Measurements from ENCODE around the gene GNA15. TPM values are rescaled to one million over a fixed set of nuclear protein-coding genes. Genes with fewer than 3 reads are reported as not detected.
"Not testable (repeated sequence)": the region's sequence is repeated elsewhere in the genome, so short reads cannot be mapped to it uniquely, and the experiment has no call there.

Gene GNA15
- total RNA-seq, 1 experiment from 2014 or later = 3.7 TPM

GRCh38 chr19:3162418-3163229, 26.8 kb downstream of the GNA15 start:
- no peak for DNase-seq (ENCODE audit: low spot score)
- in situ Hi-C loops (cut with HindIII; ENCODE audit: low sequenced_read_pairs) = no loop called here

DNA sequence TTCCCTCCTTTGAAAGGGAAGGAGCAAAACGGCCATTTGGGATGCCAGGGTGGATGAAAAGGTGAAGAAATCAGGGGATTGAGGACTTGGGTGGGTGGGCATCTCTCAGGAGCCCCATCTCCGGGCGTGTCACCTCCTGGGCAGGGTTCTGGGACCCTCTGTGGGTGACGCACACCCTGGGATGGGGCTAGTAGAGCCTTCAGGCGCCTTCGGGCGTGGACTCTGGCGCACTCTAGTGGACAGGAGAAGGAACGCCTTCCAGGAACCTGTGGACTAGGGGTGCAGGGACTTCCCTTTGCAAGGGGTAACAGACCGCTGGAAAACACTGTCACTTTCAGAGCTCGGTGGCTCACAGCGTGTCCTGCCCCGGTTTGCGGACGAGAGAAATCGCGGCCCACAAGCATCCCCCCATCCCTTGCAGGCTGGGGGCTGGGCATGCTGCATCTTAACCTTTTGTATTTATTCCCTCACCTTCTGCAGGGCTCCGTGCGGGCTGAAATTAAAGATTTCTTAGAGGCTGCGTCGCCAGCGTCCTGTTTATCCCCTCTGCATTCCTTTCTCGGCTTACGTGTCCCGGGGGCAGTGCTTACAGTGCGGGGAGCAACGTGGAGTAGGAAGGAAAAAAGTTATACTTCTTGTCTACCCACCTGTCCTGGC, 27.5 kb downstream of the GNA15 start:
- in situ Hi-C loops (cut with HindIII; ENCODE audit: low sequenced_read_pairs) = no loop called here
- DNase-seq (ENCODE audit: low spot score) = peak; percentile 80

GRCh38 chr19:3163943-3164342, 28.1 kb downstream of the GNA15 start:
- DNase-seq (ENCODE audit: low spot score) = no peak
- in situ Hi-C loops (cut with HindIII; ENCODE audit: low sequenced_read_pairs) = no loop called here

DNA sequence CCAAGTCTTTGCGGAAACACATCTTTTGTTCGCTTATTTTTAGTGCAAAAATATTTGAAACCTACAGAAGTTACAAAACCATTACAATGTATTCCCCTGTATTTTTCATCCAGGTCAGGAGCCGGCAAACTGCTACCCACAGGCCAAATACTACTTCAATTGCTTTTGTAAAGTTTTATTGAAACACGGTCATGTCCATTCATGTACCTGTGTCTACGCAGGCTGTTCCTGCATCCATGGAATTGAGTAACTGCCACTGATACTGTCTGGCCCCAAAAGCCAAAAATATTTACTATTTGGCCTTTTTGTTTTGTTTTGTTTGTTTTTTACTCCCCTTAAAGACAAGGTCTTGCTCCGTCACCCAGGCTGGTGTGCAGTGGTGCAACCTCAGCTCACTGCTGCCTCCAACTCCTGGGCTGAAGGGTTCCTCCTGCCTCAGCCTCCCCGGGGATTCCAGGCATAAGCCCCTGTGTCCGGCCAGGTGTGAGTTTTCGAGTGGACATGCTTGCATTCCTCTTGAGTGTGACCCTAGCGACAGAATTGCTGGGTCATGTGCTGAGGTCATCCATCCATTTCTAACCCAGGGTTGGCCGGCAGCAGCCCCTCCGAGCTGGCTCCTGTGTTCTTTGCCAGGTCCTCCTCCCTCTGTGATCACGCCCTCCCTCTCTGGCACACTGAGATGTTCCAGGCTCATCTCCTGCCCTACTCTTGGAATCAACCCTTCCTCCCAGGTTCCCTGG, 31.9 kb downstream of the GNA15 start:
- in situ Hi-C loops (cut with HindIII; ENCODE audit: low sequenced_read_pairs) = no loop called here
- DNase-seq (ENCODE audit: low spot score) = no peak

DNA sequence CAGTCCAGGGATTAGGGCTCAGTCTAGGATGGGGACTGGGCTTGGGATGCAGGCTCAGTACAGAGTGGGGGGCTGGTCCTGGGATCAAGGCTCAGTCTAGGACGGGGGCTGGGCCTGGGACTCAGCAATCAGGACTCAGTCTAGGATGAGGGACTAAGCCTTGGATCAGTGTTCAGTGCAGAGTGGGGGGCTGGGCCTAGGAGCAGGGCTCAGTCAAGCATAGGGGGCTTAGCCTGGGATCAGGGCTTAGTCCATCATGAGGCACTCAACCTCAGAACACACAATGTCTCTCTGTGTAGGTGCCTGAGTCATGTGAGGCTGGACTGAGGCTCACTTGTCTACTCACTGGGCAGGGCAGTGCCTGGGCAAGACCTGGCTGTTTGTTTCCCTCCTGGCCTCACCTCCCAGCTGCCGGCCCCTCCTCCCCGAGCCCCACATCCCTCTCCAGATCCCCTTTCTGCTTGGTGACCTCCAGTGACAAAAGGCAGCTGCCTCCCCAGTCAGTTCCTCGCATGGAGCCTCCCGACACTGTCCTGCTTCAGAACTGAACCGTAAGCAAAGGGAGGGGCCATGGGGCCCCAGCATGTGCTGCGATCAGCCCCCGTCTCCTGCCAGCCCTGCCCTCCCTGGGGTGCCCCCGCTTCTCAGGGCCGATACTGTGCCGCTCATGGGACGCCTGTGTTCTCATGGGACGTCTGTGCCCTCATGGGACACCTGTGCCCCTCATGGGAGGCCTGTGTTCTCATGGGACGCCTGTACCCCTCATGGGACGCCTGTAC, 36.2 kb downstream of the GNA15 start:
- DNase-seq (ENCODE audit: low spot score) = no peak
- in situ Hi-C loops (cut with HindIII; ENCODE audit: low sequenced_read_pairs) = no loop called here

- in situ Hi-C loops (cut with HindIII; ENCODE audit: low sequenced_read_pairs); DNase-seq (ENCODE audit: low spot score): not testable (repeated sequence)
Observed at GRCh38 chr19:3172673-3173000, 36.8 kb downstream of the GNA15 start.

GRCh38 chr19:3175781-3176714, 40.2 kb downstream of the GNA15 start:
- no peak for DNase-seq (ENCODE audit: low spot score)
- in situ Hi-C loops (cut with HindIII; ENCODE audit: low sequenced_read_pairs) = no loop called here

DNA sequence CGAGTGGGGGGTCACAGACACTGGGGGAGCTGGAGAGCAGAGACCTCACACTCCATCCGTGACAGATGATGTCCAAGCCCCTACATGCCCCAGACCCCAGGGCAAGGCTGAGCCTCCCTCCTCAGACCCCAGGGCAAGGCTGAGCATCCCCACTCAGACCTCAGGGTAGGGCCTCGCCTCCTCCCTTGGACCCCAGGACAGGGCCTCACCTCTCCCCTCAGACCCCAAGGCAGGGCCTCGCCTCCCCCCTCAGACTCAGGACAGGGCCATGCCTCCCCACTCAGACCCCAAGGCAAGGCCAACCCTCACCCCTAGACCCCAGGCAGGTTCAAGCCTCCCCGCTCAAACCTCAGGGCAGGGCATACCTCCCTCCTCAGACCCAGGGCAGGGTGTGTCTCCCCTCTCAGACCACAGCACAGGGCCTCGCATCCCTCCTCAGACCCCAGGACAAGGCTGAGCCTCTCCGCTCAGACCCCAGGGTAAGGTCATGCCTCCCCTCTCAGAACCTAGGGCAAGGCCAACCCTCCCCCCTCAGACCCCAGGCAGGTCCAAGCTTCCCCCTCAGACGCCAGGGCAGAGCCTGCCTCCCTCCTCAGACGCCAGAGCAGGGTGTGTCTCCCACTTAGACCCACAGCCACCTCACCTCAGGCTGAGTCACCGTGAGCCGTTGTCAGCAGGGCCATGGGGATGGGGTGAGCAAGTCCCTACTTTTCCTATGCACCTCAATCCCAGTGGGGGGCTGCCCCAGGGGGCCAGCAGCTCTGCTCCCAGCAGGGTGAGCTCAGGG, 41.1 kb downstream of the GNA15 start:
- DNase-seq (ENCODE audit: low spot score) = no peak
- in situ Hi-C loops (cut with HindIII; ENCODE audit: low sequenced_read_pairs) = no loop called here

GRCh38 chr19:3178377-3178972, 42.6 kb downstream of the GNA15 start, which contains the start of gene S1PR4:
Gene S1PR4 (plus strand): TSS chr19:3178769. CDS start chr19:3178793, 24 bp downstream.
- in situ Hi-C loops (cut with HindIII; ENCODE audit: low sequenced_read_pairs) = no loop called here
- DNase-seq (ENCODE audit: low spot score) = no peak

DNA sequence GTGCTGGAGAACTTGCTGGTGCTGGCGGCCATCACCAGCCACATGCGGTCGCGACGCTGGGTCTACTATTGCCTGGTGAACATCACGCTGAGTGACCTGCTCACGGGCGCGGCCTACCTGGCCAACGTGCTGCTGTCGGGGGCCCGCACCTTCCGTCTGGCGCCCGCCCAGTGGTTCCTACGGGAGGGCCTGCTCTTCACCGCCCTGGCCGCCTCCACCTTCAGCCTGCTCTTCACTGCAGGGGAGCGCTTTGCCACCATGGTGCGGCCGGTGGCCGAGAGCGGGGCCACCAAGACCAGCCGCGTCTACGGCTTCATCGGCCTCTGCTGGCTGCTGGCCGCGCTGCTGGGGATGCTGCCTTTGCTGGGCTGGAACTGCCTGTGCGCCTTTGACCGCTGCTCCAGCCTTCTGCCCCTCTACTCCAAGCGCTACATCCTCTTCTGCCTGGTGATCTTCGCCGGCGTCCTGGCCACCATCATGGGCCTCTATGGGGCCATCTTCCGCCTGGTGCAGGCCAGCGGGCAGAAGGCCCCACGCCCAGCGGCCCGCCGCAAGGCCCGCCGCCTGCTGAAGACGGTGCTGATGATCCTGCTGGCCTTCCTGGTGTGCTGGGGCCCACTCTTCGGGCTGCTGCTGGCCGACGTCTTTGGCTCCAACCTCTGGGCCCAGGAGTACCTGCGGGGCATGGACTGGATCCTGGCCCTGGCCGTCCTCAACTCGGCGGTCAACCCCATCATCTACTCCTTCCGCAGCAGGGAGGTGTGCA, 43.3 kb downstream of the GNA15 start:
- in situ Hi-C loops (cut with HindIII; ENCODE audit: low sequenced_read_pairs) = no loop called here
- DNase-seq (ENCODE audit: low spot score) = no peak

DNA sequence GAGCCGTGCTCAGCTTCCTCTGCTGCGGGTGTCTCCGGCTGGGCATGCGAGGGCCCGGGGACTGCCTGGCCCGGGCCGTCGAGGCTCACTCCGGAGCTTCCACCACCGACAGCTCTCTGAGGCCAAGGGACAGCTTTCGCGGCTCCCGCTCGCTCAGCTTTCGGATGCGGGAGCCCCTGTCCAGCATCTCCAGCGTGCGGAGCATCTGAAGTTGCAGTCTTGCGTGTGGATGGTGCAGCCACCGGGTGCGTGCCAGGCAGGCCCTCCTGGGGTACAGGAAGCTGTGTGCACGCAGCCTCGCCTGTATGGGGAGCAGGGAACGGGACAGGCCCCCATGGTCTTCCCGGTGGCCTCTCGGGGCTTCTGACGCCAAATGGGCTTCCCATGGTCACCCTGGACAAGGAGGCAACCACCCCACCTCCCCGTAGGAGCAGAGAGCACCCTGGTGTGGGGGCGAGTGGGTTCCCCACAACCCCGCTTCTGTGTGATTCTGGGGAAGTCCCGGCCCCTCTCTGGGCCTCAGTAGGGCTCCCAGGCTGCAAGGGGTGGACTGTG, 44.0 kb downstream of the GNA15 start:
- DNase-seq (ENCODE audit: low spot score) = no peak
- in situ Hi-C loops (cut with HindIII; ENCODE audit: low sequenced_read_pairs) = no loop called here

DNA sequence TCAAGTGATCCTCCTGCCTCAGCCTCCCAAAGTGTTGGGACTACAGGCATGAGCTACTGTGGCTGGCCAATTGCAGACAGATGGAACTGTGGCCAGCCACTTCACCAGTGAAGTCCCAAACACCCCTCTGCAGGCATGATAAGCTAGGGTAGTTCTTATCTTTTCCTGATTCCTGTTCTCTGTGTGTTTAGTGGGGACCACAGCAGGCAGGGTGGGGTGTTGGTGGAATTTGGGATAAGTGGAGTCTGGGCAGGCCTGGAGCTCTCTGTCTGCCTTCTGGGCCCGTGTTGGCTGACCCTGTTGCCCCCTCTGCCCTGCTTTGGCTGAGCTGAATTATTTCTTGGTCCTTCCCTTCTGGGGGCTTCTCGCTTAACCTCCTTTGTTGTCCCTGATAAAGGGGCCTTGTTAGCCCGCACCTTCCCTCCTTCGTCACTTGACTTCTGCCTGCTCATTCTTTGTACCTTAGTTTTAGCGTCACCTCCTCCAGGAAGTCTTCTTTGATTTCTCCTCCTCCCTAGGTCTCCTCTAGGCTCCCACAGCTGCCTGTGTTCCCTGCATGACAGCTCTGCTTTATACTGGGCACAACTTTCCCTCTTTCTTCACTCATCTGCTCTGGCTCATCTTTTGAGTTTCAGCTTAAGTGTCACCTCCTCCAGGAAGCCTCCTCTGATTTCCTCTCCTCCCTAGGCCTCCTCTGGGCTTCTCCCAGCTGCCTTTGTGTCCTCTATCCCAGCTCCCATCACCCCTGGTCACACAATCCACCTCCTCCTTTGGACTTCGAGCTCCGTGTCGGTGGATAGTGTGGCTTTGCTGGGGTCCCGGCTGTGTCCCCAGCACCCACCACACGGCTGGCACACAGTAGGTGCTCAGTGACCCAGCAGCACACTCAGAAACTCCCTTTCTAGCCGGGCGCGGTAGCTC, 48.1 kb downstream of the GNA15 start:
- in situ Hi-C loops (cut with HindIII; ENCODE audit: low sequenced_read_pairs) = no loop called here
- no peak for DNase-seq (ENCODE audit: low spot score)

- in situ Hi-C loops (cut with HindIII; ENCODE audit: low sequenced_read_pairs) = no loop called here
- DNase-seq (ENCODE audit: low spot score) = peak; percentile 11
Observed at GRCh38 chr19:3184847-3185460, 49.1 kb downstream of the GNA15 start.

DNA sequence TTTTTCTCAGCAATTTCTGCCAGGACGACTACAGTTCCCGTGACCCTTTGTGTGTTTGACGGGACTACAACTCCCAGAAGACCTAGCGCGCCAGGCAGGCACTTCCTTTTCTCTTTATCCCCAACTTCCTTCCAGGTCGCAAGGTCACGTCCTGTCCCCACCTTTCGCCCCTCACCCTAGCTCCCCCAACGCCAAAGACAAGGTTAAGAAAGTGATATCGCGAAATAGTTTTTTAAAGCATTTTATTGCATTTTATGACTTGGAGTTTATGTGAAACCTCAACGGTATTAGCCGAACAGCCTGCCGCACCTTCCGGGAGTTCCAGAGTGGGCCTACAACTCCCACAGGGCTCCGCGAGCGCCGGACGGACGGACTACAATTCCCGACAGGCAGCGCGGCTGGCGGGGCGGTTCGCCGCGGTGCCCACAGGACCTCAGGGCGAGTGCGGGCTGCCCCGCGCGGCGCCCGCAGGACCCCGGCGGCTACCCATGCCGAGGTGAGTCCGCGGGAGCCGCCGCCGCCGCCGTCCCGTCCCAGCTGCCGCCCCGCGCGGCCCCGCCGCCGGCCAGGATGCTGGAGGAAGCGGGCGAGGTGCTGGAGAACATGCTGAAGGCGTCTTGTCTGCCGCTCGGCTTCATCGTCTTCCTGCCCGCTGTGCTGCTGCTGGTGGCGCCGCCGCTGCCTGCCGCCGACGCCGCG, 49.8 kb downstream of the GNA15 start, which contains the start of gene NCLN:
NCLN (plus strand) TSS at position 470 of the 699 bp plus-strand sequence; CDS start at position 571, 101 bp downstream.
- peak; percentile 98 for DNase-seq (ENCODE audit: low spot score)
- in situ Hi-C loops (cut with HindIII; ENCODE audit: low sequenced_read_pairs) = no loop called here
